ENCODE results near the gene EPHB6.

Gene EPHB6

GRCh38 chr7:142901426-142902259, 46.8 kb downstream of the EPHB6 start:
- DNase-seq: no peak

- DNase-seq: no peak
Observed at GRCh38 chr7:142904128-142904527, 49.3 kb downstream of the EPHB6 start.

GRCh38 chr7:142905759-142906158, 50.9 kb downstream of the EPHB6 start:
- DNase-seq: no peak

- DNase-seq: no peak
Observed at GRCh38 chr7:142906643-142907042, 51.8 kb downstream of the EPHB6 start.

GRCh38 chr7:142908290-142908689, 53.4 kb downstream of the EPHB6 start:
- DNase-seq: no peak

GRCh38 chr7:142908921-142909890, 54.3 kb downstream of the EPHB6 start:
- no peak for DNase-seq

- DNase-seq: no peak
Observed at GRCh38 chr7:142910031-142910433, 55.2 kb downstream of the EPHB6 start.

GRCh38 chr7:142910481-142910880, 55.6 kb downstream of the EPHB6 start:
- no peak for DNase-seq

- no peak for DNase-seq
Observed at GRCh38 chr7:142913051-142913450, 58.2 kb downstream of the EPHB6 start.

- no peak for DNase-seq
Observed at GRCh38 chr7:142913566-142913965, 58.7 kb downstream of the EPHB6 start.

GRCh38 chr7:142914121-142914520, 59.2 kb downstream of the EPHB6 start:
- DNase-seq: no peak

GRCh38 chr7:142915315-142915714, 60.4 kb downstream of the EPHB6 start:
- DNase-seq: no peak

- DNase-seq: no peak
Observed at GRCh38 chr7:142916508-142916907, 61.6 kb downstream of the EPHB6 start.

- no peak for DNase-seq
Observed at GRCh38 chr7:142917447-142917846, 62.6 kb downstream of the EPHB6 start.

GRCh38 chr7:142918901-142919300, 64.0 kb downstream of the EPHB6 start:
- no peak for DNase-seq

GRCh38 chr7:142919656-142920055, 64.8 kb downstream of the EPHB6 start:
- no peak for DNase-seq
